MM.1S (cell line): ENCODE results near the gene NRP2.

Experiments used
- CTCF ChIP-seq: fragments of 300-600 bp; sonication (generic); IDR thresholded peaks from 2 replicates; pipeline ENCODE4 v1.5.1; 2016; ENCODE audit warnings: antibody characterized with exemption, low read length, mixed read lengths
- EZH2 ChIP-seq: fragments of 300-600 bp; sonication (generic); optimal IDR thresholded peaks from 2 replicates; pipeline ENCODE3; 2017; ENCODE audit warnings: low read depth, mild to moderate bottlenecking, antibody characterized with exemption, low read length, mixed read lengths
- EZH2phosphoT487 ChIP-seq: fragments of 300-600 bp; sonication (generic); IDR thresholded peaks from 2 replicates; pipeline ENCODE4 v1.6.1; 2018; ENCODE audit warnings: antibody characterized with exemption, low read length

- TF ChIP-seq CTCF (no peak), EZH2phosphoT487 (no peak), EZH2 (no peak)
Measured at GRCh38 chr2:205770577-205770976, 88.3 kb downstream of the NRP2 start.
